K562 (cell line): ENCODE measurements around the gene SYK. TPM values are rescaled to one million over a fixed set of nuclear protein-coding genes. Genes with fewer than 3 reads are reported as not detected.

Experiments
- ATAC-seq: fragments of 200-7000 bp; cut with Tn5 transposase; 3 replicates; pipeline ENCODE4 v1.9.1; 2020; ENCODE audit warnings: moderate library complexity
- BruUV-seq: library from RNA; stranded (reverse); fragments of 400-500 nt; replicated peaks from 2 replicates; lab custom pipeline; 2021; lab: Mats Ljungman, UMichigan
- CTCF ChIA-PET: fragments of 300-600 bp; formaldehyde crosslinking; extraction: SDS; loops from one replicate; lab custom pipeline; 2021; ENCODE audit warnings: low intra/inter-chr PET ratio; lab: Yijun Ruan, JAX
- POLR2A ChIA-PET: fragments of 300-600, 350-650 bp; sonication (Branson Sonifier 250); formaldehyde crosslinking; extraction: SDS; loops from one replicate; lab custom pipeline; 2021; ENCODE audit warnings: antibody characterized with exemption, inconsistent platforms; lab: Yijun Ruan, JAX
- DNase-seq, 4 experiments: peaks; one replicate each; pipeline versions ENCODE4 v3.0.0 to v3.0.0-alpha.2; 2011 to 2018; ENCODE audit warnings: low spot score in 3 of 4, mixed read lengths in 3 of 4; ENCODE audit errors: extremely low read depth in 1 of 4
- FAIRE-seq: peaks from 2 replicates; lab custom pipeline; 2011; peaks lifted over from hg19 to GRCh38; lab: Jason Lieb, UNC
- H2AFZ ChIP-seq: 2 replicates; pipeline ENCODE4 v1.6.0; 2011; ENCODE audit warnings: low read depth, low read length, control low read depth, inconsistent platforms
- H3K27ac ChIP-seq: fragments of 200-600 bp; 3 replicates; pipeline ENCODE4 v1.8.0; 2011; ENCODE audit warnings: low read depth, mild to moderate bottlenecking, control low read depth, inconsistent platforms, low read length, moderate library complexity, mixed read lengths; ENCODE audit errors: extremely low read depth
- H3K27me3 ChIP-seq, 2 experiments: fragments of 300-600 bp in 1 of 2; 2 replicates in 1 of 2; 3 replicates in 1 of 2; pipeline versions ENCODE4 v1.6.0 to v1.8.0; 2011; ENCODE audit warnings: inconsistent platforms in 2 of 2, low read length in 2 of 2, mild to moderate bottlenecking in 1 of 2, mixed read lengths in 1 of 2, moderate library complexity in 1 of 2; ENCODE audit not compliant: control insufficient read depth in 2 of 2, insufficient read depth in 2 of 2
- H3K36me3 ChIP-seq: fragments of 300-600 bp; 3 replicates; pipeline ENCODE4 v1.8.0; 2011; ENCODE audit warnings: mild to moderate bottlenecking, low read length, inconsistent platforms; ENCODE audit not compliant: control insufficient read depth, insufficient read depth
- H3K4me1 ChIP-seq, 2 experiments: fragments of 200-600 bp in 1 of 2; replicated peaks in 1 of 2; 2 replicates in 1 of 2; 3 replicates in 1 of 2; pipeline versions ENCODE4 v1.5.1 to v1.8.0; 2011; ENCODE audit warnings: inconsistent platforms in 2 of 2, low read length in 2 of 2, mild to moderate bottlenecking in 1 of 2, mixed read lengths in 1 of 2, moderate library complexity in 1 of 2; ENCODE audit not compliant: control insufficient read depth in 2 of 2, insufficient read depth in 2 of 2
- H3K4me2 ChIP-seq: 2 replicates; pipeline ENCODE4 v1.6.1; 2011; ENCODE audit warnings: low read length, control low read depth, inconsistent platforms, mixed read lengths; ENCODE audit not compliant: insufficient read depth
- H3K4me3 ChIP-seq: fragments of 200-600 bp; sonication (generic), shearing (Covaris generic); 2 replicates; pipeline ENCODE4 v1.5.1; 2016; ENCODE audit warnings: control low read depth, inconsistent platforms
- H3K79me2 ChIP-seq: fragments of 200-600 bp; 3 replicates; pipeline ENCODE4 v1.8.0; 2011; ENCODE audit warnings: low read length, inconsistent platforms; ENCODE audit not compliant: control insufficient read depth, insufficient read depth
- H3K9ac ChIP-seq, 2 experiments: 2 replicates each; pipeline versions ENCODE4 v1.6.0 to v1.6.1; 2011; ENCODE audit warnings: low read depth in 2 of 2, low read length in 2 of 2, control low read depth in 1 of 2, inconsistent platforms in 1 of 2, mild to moderate bottlenecking in 1 of 2, mixed read lengths in 1 of 2; ENCODE audit not compliant: insufficient read depth in 1 of 2
- H3K9me1 ChIP-seq: one replicate; pipeline ENCODE4 v1.6.0; 2011; ENCODE audit warnings: inconsistent platforms, mild to moderate bottlenecking, low read length, moderate library complexity; ENCODE audit not compliant: control insufficient read depth, insufficient read depth
- H3K9me3 ChIP-seq: replicated peaks from 2 replicates; pipeline ENCODE4 v1.5.1; 2011; ENCODE audit warnings: low read depth, low read length, inconsistent platforms; ENCODE audit not compliant: control insufficient read depth, insufficient read depth
- H4K20me1 ChIP-seq: replicated peaks from 2 replicates; pipeline ENCODE4 v1.6.1; 2011; ENCODE audit warnings: low read length, inconsistent platforms, mixed read lengths; ENCODE audit not compliant: control insufficient read depth, insufficient read depth
- C11orf30 ChIP-seq: fragments of 450-650 bp; IDR thresholded peaks from 2 replicates; pipeline ENCODE4 v1.6.1; 2016; ENCODE audit warnings: low read depth, mild to moderate bottlenecking
- HES1 ChIP-seq: fragments of 450-650 bp; IDR thresholded peaks from 2 replicates; pipeline ENCODE4 v1.6.1; 2016; ENCODE audit warnings: low read depth, mild to moderate bottlenecking, moderate library complexity
- MEF2D ChIP-seq: conservative IDR thresholded peaks from 2 replicates; pipeline ENCODE4 v1.6.1; 2016; ENCODE audit warnings: low read depth, missing genetic modification characterization, missing compliant biosample characterization
- MGA ChIP-seq: fragments of 450-650 bp; IDR thresholded peaks from 2 replicates; pipeline ENCODE4 v1.6.1; 2016; ENCODE audit warnings: mild to moderate bottlenecking, moderate library complexity
- WGBS: fragments of 100-300 bp; shearing (Covaris generic); methylation state at CpG from one replicate; pipeline ENCODE4 v1.1.6; 2016; ENCODE audit warnings: low coverage, mixed read lengths; ENCODE audit not compliant: insufficient coverage; ENCODE audit errors: missing lambda C conversion rate; 5-methylcytosine and 5-hydroxymethylcytosine counted together
- in situ Hi-C: fragments of 300-500 bp; cut with MboI; formaldehyde crosslinking; loops from 4 replicates; pipeline ENCODE4 v1.15.0; 2018; ENCODE audit warnings: inconsistent platforms, mixed read lengths
- intact Hi-C: fragments of 100-400 bp; cut with micrococcal nuclease; formaldehyde crosslinking; loops from 2 replicates; pipeline ENCODE4 v1.14.2; 2022
- polyA plus RNA-seq, 8 experiments: library from polyadenylated mRNA; depleted of rRNA in 4 of 8; stranded (reverse) in 5 of 8; unstranded in 3 of 8; fragments of >200 nt; fragmentation: Nextera tagmentation in 2 of 8; fragmentation: Illumina TruSeq in 1 of 8; extraction: Ambion mirVana in 2 of 8; extraction: Trizol in 1 of 8; gene quantifications; 2 replicates each; pipeline versions ENCODE4 v1.2.1 to v1.2.3, GENCODE V29; 2011 to 2014; ENCODE audit warnings: inconsistent platforms in 1 of 8, missing spikeins in 1 of 8
- total RNA-seq, 7 experiments: library from RNA; depleted of rRNA in 6 of 7; stranded (reverse); fragments of >200 nt in 6 of 7; fragmentation: Illumina TruSeq in 2 of 7; extraction: Trizol in 2 of 7; gene quantifications; 2 replicates each; pipeline versions ENCODE4 v1.2.1 to v1.2.3, GENCODE V29; 2011 to 2021; ENCODE audit warnings: low replicate concordance in 1 of 7
- TF ChIP-seq, protein P1 (sequence below), 2 experiments: IDR thresholded peaks in 1 of 2; conservative IDR thresholded peaks in 1 of 2; 2 replicates each; pipeline ENCODE4 v1.6.1; 2016; ENCODE audit warnings: low read depth in 2 of 2, mild to moderate bottlenecking in 1 of 2, missing compliant biosample characterization in 1 of 2, missing genetic modification characterization in 1 of 2, moderate library complexity in 1 of 2
- TF ChIP-seq, protein P2 (sequence below): sonication (generic); formaldehyde crosslinking; IDR thresholded peaks from 2 replicates; pipeline ENCODE4 v1.9.0; 2022; ENCODE audit warnings: mild to moderate bottlenecking, missing genetic modification reagents

SYK gene
- total and polyA plus RNA-seq, 9 of the 15 experiments (the other 6 are each of a cell fraction or from before 2014, with no cell fraction given), result 3.9 to 32.7 (median 16.7) TPM

- 64% methylated on average over 11 of the region's 14 CpGs for WGBS
- ATAC-seq (peak; percentile 35; the same call in 2 of the 3 replicates), DNase-seq (peak in 3 of 4 experiments; percentile 4 to 8 (median 7)), FAIRE-seq (no peak)
- H3K79me2 ChIP-seq, result 0 out of 3 replicates have a peak, but pooled peaks cover 2% of the 10 kb centered on the region
- ChIA-PET POLR2A (no interaction called here), CTCF (no interaction called here)
- H4K20me1 ChIP-seq, result no peaks in the 10 kb centered on the region; the same call in 1 of the 2 replicates
- H3K4me2 ChIP-seq, result no peak overlapping the region
- H3K9ac ChIP-seq, result no peak overlapping the region
- no peaks in the 10 kb centered on the region for H3K27me3 ChIP-seq
- H2AFZ ChIP-seq, result no peak overlapping the region
- H3K36me3 ChIP-seq, result peaks cover 29% of the 10 kb centered on the region; the same call in 2 of the 3 replicates
- BruUV-seq, result no TSS peak
- H3K4me1 ChIP-seq, result peaks cover 2 to 7% of the 10 kb centered on the region in 2 experiments; a peak in 3 of 5 replicates
- H3K27ac ChIP-seq, result no peak overlapping the region
- in situ Hi-C loops (no loop called here), intact Hi-C loops (no loop called here)
- H3K9me3 ChIP-seq, result no peaks in the 10 kb centered on the region; the same call in 1 of the 2 replicates
- H3K9me1 ChIP-seq, result no peaks in the 10 kb centered on the region
- H3K4me3 ChIP-seq, result no peak overlapping the region
- no peak for TF ChIP-seq MGA
- TF ChIP-seq HES1, result no peak
- TF ChIP-seq, protein P1, sequence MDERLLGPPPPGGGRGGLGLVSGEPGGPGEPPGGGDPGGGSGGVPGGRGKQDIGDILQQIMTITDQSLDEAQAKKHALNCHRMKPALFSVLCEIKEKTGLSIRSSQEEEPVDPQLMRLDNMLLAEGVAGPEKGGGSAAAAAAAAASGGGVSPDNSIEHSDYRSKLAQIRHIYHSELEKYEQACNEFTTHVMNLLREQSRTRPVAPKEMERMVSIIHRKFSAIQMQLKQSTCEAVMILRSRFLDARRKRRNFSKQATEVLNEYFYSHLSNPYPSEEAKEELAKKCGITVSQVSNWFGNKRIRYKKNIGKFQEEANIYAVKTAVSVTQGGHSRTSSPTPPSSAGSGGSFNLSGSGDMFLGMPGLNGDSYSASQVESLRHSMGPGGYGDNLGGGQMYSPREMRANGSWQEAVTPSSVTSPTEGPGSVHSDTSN (CRISPR knock-in tag; IDR thresholded peaks at IDR 0.05; ENCODE audit: low read depth), result no peak
- TF ChIP-seq, protein P1 (tag; conservative IDR thresholded peaks at IDR 0.05; ENCODE audit: low read depth), result no peak
- no peak for TF ChIP-seq C11orf30
- TF ChIP-seq, protein P2, sequence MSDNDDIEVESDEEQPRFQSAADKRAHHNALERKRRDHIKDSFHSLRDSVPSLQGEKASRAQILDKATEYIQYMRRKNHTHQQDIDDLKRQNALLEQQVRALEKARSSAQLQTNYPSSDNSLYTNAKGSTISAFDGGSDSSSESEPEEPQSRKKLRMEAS, result 0 out of 2 replicates have a peak, but pooled peaks have one; percentile 34
- no peak for TF ChIP-seq MEF2D (tag)
Measured at GRCh38 chr9:90842996-90843395, 41.4 kb downstream of the SYK start.
